ENCODE results near the gene TOP2B.

- no peak for TF ChIP-seq EZH2 (IDR thresholded peaks at IDR 0.05; ENCODE audit: insufficient read depth, poor library complexity, severe bottlenecking)
- TF ChIP-seq EZH2phosphoT487 (IDR thresholded peaks at IDR 0.05; ENCODE audit: insufficient read depth, low read depth), result no peak
Measured at GRCh38 chr3:25677121-25677520, 12.4 kb upstream of the TOP2B start.

Data from GM23248 (cell line).